Peyer's patch (tissue), 4 donors: ENCODE measurements around the gene ACKR2.

ENCODE experiments used
- POLR2A ChIP-seq, 2 donors: fragments of 450-650 bp; IDR thresholded peaks; one replicate each; pipeline ENCODE4 v1.5.1; 2017; ENCODE audit warnings: antibody characterized with exemption in 2 of 2, mild to moderate bottlenecking in 2 of 2, moderate library complexity in 2 of 2
- TF ChIP-seq, protein P1 (sequence below), 6 experiments: fragments of 450-650 bp in 4 of 6; fragments of 200-600 bp in 2 of 6; sonication (generic) in 1 of 6; IDR thresholded peaks; one replicate each; pipeline ENCODE4 v1.5.1; 2017 to 2019; ENCODE audit warnings: antibody characterized with exemption in 6 of 6, mild to moderate bottlenecking in 3 of 6, moderate library complexity in 1 of 6

DNA sequence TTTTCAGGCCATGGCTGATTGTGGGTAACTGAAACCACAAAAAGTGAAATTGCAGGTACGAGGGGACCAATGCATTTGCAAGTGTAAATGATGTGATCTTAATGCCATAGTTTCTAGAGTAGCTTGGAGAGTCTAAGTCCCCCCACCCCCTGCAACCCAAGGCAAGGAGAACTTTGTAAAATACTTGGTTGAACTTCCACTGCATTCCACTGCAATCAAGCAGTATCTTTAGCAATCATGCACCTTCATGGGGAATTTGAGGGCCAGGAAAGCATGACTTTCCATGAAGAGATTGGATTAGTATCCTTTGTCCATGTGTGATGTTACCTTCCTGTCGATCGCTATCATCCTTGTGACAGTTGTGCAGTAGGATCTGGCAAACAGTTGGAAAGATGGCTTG is 77.8 kb downstream of the ACKR2 start:
- TF ChIP-seq, protein P1, sequence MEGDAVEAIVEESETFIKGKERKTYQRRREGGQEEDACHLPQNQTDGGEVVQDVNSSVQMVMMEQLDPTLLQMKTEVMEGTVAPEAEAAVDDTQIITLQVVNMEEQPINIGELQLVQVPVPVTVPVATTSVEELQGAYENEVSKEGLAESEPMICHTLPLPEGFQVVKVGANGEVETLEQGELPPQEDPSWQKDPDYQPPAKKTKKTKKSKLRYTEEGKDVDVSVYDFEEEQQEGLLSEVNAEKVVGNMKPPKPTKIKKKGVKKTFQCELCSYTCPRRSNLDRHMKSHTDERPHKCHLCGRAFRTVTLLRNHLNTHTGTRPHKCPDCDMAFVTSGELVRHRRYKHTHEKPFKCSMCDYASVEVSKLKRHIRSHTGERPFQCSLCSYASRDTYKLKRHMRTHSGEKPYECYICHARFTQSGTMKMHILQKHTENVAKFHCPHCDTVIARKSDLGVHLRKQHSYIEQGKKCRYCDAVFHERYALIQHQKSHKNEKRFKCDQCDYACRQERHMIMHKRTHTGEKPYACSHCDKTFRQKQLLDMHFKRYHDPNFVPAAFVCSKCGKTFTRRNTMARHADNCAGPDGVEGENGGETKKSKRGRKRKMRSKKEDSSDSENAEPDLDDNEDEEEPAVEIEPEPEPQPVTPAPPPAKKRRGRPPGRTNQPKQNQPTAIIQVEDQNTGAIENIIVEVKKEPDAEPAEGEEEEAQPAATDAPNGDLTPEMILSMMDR (IDR thresholded peaks at IDR 0.05): no peak
- no peak for TF ChIP-seq POLR2A (IDR thresholded peaks at IDR 0.05)
